HepG2 (cell line): ENCODE results near the gene EIF1.
"Not testable (repeated sequence)": the region's sequence is repeated elsewhere in the genome, so short reads cannot be mapped to it uniquely, and the experiment has no call there.

Experiments used
- FOXA1 ChIP-seq, 2 experiments: fragments of 450-650 bp in 1 of 2; sonication (generic) in 1 of 2; formaldehyde crosslinking in 1 of 2; IDR thresholded peaks; 2 replicates each; pipeline versions ENCODE4 v1.4.0 to v1.6.1; 2016 to 2020; ENCODE audit warnings: missing genetic modification reagents in 1 of 2
- KDM1A ChIP-seq: IDR thresholded peaks from 2 replicates; pipeline ENCODE4 v1.6.1; 2016; ENCODE audit warnings: missing compliant biosample characterization
- KDM5A ChIP-seq: fragments of 200-600 bp; sonication (generic); IDR thresholded peaks from 2 replicates; pipeline ENCODE4 v1.7.0; 2018; ENCODE audit warnings: antibody characterized with exemption, mild to moderate bottlenecking, low read length, borderline replicate concordance
- NFIC ChIP-seq: IDR thresholded peaks from 2 replicates; pipeline ENCODE4 v1.6.1; 2012; ENCODE audit warnings: mild to moderate bottlenecking, low read length, inconsistent platforms
- PAWR ChIP-seq: sonication (generic); formaldehyde crosslinking; IDR thresholded peaks from 2 replicates; pipeline ENCODE4 v1.4.0; 2020; ENCODE audit warnings: missing genetic modification reagents, mild to moderate bottlenecking, borderline replicate concordance
- PRDM15 ChIP-seq: sonication (generic); formaldehyde crosslinking; IDR thresholded peaks from 2 replicates; pipeline ENCODE4 v1.4.0; 2020; ENCODE audit warnings: missing genetic modification reagents
- SP2 ChIP-seq: sonication (generic); formaldehyde crosslinking; IDR thresholded peaks from 2 replicates; pipeline ENCODE4 v1.5.1; 2020; ENCODE audit warnings: mild to moderate bottlenecking, missing genetic modification reagents
- ZNF280D ChIP-seq: sonication (generic); formaldehyde crosslinking; IDR thresholded peaks from 2 replicates; pipeline ENCODE4 v1.5.1; 2020; ENCODE audit warnings: mild to moderate bottlenecking, missing genetic modification reagents
- ZNF780A ChIP-seq: sonication (generic); formaldehyde crosslinking; IDR thresholded peaks from 2 replicates; pipeline ENCODE4 v1.8.0; 2022; ENCODE audit warnings: mild to moderate bottlenecking, missing genetic modification reagents, moderate library complexity
- TF ChIP-seq, protein P1 (sequence below): fragments of 450-650 bp; IDR thresholded peaks from 2 replicates; pipeline ENCODE4 v1.6.1; 2017; ENCODE audit warnings: mild to moderate bottlenecking
- TF ChIP-seq, protein P2 (sequence below): sonication (generic); formaldehyde crosslinking; IDR thresholded peaks from 2 replicates; pipeline ENCODE4 v1.5.0; 2020; ENCODE audit warnings: mild to moderate bottlenecking, missing genetic modification reagents, moderate library complexity
- TF ChIP-seq, protein P3 (sequence below): sonication (generic); formaldehyde crosslinking; IDR thresholded peaks from 2 replicates; pipeline ENCODE4 v1.4.0; 2020; ENCODE audit warnings: missing genetic modification reagents

DNA sequence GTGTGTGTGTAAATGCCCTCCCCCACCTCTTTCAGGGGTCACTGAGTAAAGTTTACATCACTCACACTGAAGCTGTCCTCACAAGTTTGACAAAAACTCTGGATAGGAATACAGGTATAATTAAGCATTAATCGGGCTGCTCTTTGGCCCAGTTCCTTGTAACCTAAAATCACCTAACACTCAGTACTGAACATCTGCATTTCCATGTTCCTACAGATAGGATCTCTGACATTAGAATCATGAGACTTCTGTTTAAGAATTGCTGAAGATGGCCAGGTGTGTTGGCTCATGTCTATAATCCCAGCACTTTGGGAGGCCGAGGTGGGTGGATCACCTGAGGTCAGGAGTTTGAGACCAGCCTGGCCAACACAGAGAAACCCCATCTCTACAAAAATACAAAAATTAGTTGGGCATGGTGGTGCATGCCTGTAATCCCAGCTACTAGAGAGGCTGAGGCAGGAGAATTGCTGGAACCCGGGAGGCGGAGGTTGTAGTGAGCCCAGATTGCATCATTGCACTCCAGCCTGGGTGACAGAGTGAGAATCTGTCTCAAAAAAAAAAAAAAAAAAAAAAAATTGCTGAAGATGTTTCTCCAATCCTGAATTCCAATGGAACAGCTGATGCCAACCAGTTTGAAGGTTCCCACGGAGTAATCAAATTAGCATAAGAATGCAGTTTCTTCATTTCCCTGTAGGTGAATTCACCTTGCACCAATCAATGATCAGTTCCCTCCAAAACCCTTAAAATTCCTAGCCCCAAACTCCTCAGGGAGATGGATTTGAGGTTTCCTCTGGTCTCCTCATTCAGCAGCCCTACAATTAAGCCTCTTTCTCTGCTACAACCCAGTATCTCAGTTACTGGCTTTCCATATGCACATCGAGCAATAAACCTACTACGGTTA lies 13.3 kb upstream of the EIF1 start:
- not testable (repeated sequence) for TF ChIP-seq SP2 (CRISPR knock-in tag); NFIC; KDM1A; KDM5A; PAWR (CRISPR knock-in tag); PRDM15; ZNF280D; FOXA1 (IDR thresholded peaks at IDR 0.05); FOXA1 (CRISPR knock-in tag; IDR thresholded peaks at IDR 0.05); ZNF780A (CRISPR knock-in tag)
- TF ChIP-seq, protein P1, sequence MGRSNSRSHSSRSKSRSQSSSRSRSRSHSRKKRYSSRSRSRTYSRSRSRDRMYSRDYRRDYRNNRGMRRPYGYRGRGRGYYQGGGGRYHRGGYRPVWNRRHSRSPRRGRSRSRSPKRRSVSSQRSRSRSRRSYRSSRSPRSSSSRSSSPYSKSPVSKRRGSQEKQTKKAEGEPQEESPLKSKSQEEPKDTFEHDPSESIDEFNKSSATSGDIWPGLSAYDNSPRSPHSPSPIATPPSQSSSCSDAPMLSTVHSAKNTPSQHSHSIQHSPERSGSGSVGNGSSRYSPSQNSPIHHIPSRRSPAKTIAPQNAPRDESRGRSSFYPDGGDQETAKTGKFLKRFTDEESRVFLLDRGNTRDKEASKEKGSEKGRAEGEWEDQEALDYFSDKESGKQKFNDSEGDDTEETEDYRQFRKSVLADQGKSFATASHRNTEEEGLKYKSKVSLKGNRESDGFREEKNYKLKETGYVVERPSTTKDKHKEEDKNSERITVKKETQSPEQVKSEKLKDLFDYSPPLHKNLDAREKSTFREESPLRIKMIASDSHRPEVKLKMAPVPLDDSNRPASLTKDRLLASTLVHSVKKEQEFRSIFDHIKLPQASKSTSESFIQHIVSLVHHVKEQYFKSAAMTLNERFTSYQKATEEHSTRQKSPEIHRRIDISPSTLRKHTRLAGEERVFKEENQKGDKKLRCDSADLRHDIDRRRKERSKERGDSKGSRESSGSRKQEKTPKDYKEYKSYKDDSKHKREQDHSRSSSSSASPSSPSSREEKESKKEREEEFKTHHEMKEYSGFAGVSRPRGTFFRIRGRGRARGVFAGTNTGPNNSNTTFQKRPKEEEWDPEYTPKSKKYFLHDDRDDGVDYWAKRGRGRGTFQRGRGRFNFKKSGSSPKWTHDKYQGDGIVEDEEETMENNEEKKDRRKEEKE, result not testable (repeated sequence)
- TF ChIP-seq, protein P2, sequence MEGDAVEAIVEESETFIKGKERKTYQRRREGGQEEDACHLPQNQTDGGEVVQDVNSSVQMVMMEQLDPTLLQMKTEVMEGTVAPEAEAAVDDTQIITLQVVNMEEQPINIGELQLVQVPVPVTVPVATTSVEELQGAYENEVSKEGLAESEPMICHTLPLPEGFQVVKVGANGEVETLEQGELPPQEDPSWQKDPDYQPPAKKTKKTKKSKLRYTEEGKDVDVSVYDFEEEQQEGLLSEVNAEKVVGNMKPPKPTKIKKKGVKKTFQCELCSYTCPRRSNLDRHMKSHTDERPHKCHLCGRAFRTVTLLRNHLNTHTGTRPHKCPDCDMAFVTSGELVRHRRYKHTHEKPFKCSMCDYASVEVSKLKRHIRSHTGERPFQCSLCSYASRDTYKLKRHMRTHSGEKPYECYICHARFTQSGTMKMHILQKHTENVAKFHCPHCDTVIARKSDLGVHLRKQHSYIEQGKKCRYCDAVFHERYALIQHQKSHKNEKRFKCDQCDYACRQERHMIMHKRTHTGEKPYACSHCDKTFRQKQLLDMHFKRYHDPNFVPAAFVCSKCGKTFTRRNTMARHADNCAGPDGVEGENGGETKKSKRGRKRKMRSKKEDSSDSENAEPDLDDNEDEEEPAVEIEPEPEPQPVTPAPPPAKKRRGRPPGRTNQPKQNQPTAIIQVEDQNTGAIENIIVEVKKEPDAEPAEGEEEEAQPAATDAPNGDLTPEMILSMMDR (CRISPR knock-in tag), result not testable (repeated sequence)
- TF ChIP-seq, protein P3, sequence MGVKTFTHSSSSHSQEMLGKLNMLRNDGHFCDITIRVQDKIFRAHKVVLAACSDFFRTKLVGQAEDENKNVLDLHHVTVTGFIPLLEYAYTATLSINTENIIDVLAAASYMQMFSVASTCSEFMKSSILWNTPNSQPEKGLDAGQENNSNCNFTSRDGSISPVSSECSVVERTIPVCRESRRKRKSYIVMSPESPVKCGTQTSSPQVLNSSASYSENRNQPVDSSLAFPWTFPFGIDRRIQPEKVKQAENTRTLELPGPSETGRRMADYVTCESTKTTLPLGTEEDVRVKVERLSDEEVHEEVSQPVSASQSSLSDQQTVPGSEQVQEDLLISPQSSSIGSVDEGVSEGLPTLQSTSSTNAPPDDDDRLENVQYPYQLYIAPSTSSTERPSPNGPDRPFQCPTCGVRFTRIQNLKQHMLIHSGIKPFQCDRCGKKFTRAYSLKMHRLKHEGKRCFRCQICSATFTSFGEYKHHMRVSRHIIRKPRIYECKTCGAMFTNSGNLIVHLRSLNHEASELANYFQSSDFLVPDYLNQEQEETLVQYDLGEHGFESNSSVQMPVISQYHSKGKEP (CRISPR knock-in tag), result not testable (repeated sequence)
